Measurements from ENCODE around the gene NECAB2.
"Not testable (repeated sequence)": the region's sequence is repeated elsewhere in the genome, so short reads cannot be mapped to it uniquely, and the experiment has no call there.

The NECAB2 gene

GRCh38 chr16:83936581-83937165 is 31.4 kb upstream of the NECAB2 start:
- no peak for FAIRE-seq

GRCh38 chr16:83937267-83937666 is 30.8 kb upstream of the NECAB2 start:
- no peak for FAIRE-seq

- no peak for FAIRE-seq
Observed at GRCh38 chr16:83937922-83938885, 29.8 kb upstream of the NECAB2 start.

- no peak for FAIRE-seq
Observed at GRCh38 chr16:83939266-83939855, 28.7 kb upstream of the NECAB2 start.

- FAIRE-seq = no peak
Observed at GRCh38 chr16:83940119-83940518, 27.9 kb upstream of the NECAB2 start.

GRCh38 chr16:83940630-83941378 is 27.2 kb upstream of the NECAB2 start:
- no peak for FAIRE-seq

- not testable (repeated sequence) for FAIRE-seq
Observed at GRCh38 chr16:83941546-83941945, 26.5 kb upstream of the NECAB2 start.

- no peak for FAIRE-seq
Observed at GRCh38 chr16:83942074-83942473, 26.0 kb upstream of the NECAB2 start.

GRCh38 chr16:83942815-83943515 is 25.1 kb upstream of the NECAB2 start:
- FAIRE-seq = no peak

- FAIRE-seq = no peak
Observed at GRCh38 chr16:83943516-83944050, 24.5 kb upstream of the NECAB2 start.

- FAIRE-seq = no peak
Observed at GRCh38 chr16:83945587-83945986, 22.5 kb upstream of the NECAB2 start.

- no peak for FAIRE-seq
Observed at GRCh38 chr16:83946154-83946780, 21.8 kb upstream of the NECAB2 start.

GRCh38 chr16:83946781-83947566 is 21.1 kb upstream of the NECAB2 start:
- FAIRE-seq = no peak

GRCh38 chr16:83947642-83948234 is 20.3 kb upstream of the NECAB2 start:
- FAIRE-seq = no peak

GRCh38 chr16:83948914-83949723 is 18.9 kb upstream of the NECAB2 start:
- FAIRE-seq = no peak

- no peak for FAIRE-seq
Observed at GRCh38 chr16:83949724-83950001, 18.4 kb upstream of the NECAB2 start.

- FAIRE-seq = not testable (repeated sequence)
Observed at GRCh38 chr16:83950862-83951399, 17.1 kb upstream of the NECAB2 start.

- no peak for FAIRE-seq
Observed at GRCh38 chr16:83951544-83951943, 16.5 kb upstream of the NECAB2 start.

- no peak for FAIRE-seq
Observed at GRCh38 chr16:83952587-83952939, 15.5 kb upstream of the NECAB2 start.

All from islet of Langerhans (tissue), 1 donor.